Endothelial cell of umbilical vein (primary cell): ENCODE results near the gene SAP130. TPM values are rescaled to one million over a fixed set of nuclear protein-coding genes. Genes with fewer than 3 reads are reported as not detected.
A peak's percentile ranks its signal among the peaks of the same experiment; 100 is the strongest.

ENCODE experiments used
- BruUV-seq: library from RNA; stranded (reverse); fragments of 400-500 nt; replicated peaks from 2 replicates; lab custom pipeline; 2021; lab: Mats Ljungman, UMichigan
- CTCF ChIA-PET: fragments of 300-600, 350-600 bp; sonication (Branson Sonifier 250); formaldehyde crosslinking; loops from one replicate; lab custom pipeline; 2021; ENCODE audit warnings: antibody characterized with exemption, inconsistent platforms; lab: Charles Lee
- POLR2A ChIA-PET: fragments of 300-600, 350-600 bp; sonication (Branson Sonifier 250); formaldehyde crosslinking; loops from one replicate; lab custom pipeline; 2021; ENCODE audit warnings: antibody characterized with exemption, inconsistent platforms; lab: Charles Lee
- DNase-seq: peaks from one replicate; pipeline ENCODE4 v3.0.0-alpha.2; 2011; ENCODE audit warnings: low read depth, low spot score
- FAIRE-seq: peaks from 2 replicates; lab custom pipeline; 2011; peaks lifted over from hg19 to GRCh38; lab: Jason Lieb, UNC
- H2AFZ ChIP-seq: 2 replicates; pipeline ENCODE4 v1.6.0; 2012; ENCODE audit warnings: low read depth, low read length, control low read depth, inconsistent platforms
- H3K27ac ChIP-seq: 2 replicates; pipeline ENCODE4 v1.5.1; 2011; ENCODE audit warnings: low read depth, mild to moderate bottlenecking, control low read depth, low read length, moderate library complexity; ENCODE audit not compliant: insufficient read depth
- H3K27me3 ChIP-seq, 2 experiments: 2 replicates each; pipeline versions ENCODE4 v1.6.0 to v1.6.1; 2011; ENCODE audit warnings: low read length in 2 of 2, mixed read lengths in 1 of 2; ENCODE audit not compliant: control insufficient read depth in 2 of 2, insufficient read depth in 2 of 2
- H3K36me3 ChIP-seq, 2 experiments: 2 replicates in 1 of 2; 3 replicates in 1 of 2; pipeline ENCODE4 v1.5.1; 2011; ENCODE audit warnings: low read length in 2 of 2, mild to moderate bottlenecking in 1 of 2, moderate library complexity in 1 of 2; ENCODE audit not compliant: control insufficient read depth in 2 of 2, insufficient read depth in 2 of 2; ENCODE audit errors: extremely low read depth in 1 of 2
- H3K4me1 ChIP-seq: 3 replicates; pipeline ENCODE4 v1.5.1; 2011; ENCODE audit warnings: mild to moderate bottlenecking, low read length; ENCODE audit not compliant: control insufficient read depth, insufficient read depth; ENCODE audit errors: extremely low read depth
- H3K4me2 ChIP-seq: 2 replicates; pipeline ENCODE4 v1.6.1; 2011; ENCODE audit warnings: low read length, control low read depth, mixed read lengths; ENCODE audit not compliant: insufficient read depth
- H3K4me3 ChIP-seq, 3 experiments: fragments of 200-600 bp in 1 of 3; sonication (generic), shearing (Covaris generic) in 1 of 3; replicated peaks in 1 of 3; 2 replicates each; pipeline ENCODE4 v1.5.1; 2011 to 2016; ENCODE audit warnings: control low read depth in 3 of 3, low read length in 3 of 3, mild to moderate bottlenecking in 2 of 3, inconsistent platforms in 1 of 3, low read depth in 1 of 3, moderate library complexity in 1 of 3; ENCODE audit not compliant: insufficient read depth in 1 of 3
- H3K79me2 ChIP-seq: 2 replicates; pipeline ENCODE4 v1.6.0; 2012; ENCODE audit warnings: low read length, inconsistent platforms; ENCODE audit not compliant: control insufficient read depth, insufficient read depth
- H3K9ac ChIP-seq: replicated peaks from 2 replicates; pipeline ENCODE3; 2011; ENCODE audit warnings: low read length, control low read depth; ENCODE audit not compliant: insufficient read depth; ENCODE audit errors: extremely low read depth
- H3K9me1 ChIP-seq: replicated peaks from 3 replicates; pipeline ENCODE4 v1.6.0; 2011; ENCODE audit warnings: mild to moderate bottlenecking, low read length; ENCODE audit not compliant: control insufficient read depth, insufficient read depth; ENCODE audit errors: extremely low read depth
- H3K9me3 ChIP-seq: replicated peaks from 2 replicates; pipeline ENCODE4 v1.5.1; 2012; ENCODE audit warnings: low read length, inconsistent platforms; ENCODE audit not compliant: control insufficient read depth, insufficient read depth
- H4K20me1 ChIP-seq: replicated peaks from 2 replicates; pipeline ENCODE3; 2011; ENCODE audit warnings: mild to moderate bottlenecking, low read length; ENCODE audit not compliant: control insufficient read depth, insufficient read depth; ENCODE audit errors: extremely low read depth
- CTCF ChIP-seq, 2 donors: IDR thresholded peaks; 1 replicate in 1 of 2; 2 replicates in 1 of 2; pipeline ENCODE4 v1.5.1; 2011; ENCODE audit warnings: low read length in 2 of 2, mild to moderate bottlenecking in 2 of 2, moderate library complexity in 2 of 2, control low read depth in 1 of 2, inconsistent platforms in 1 of 2, low read depth in 1 of 2; ENCODE audit not compliant: insufficient read depth in 1 of 2; ENCODE audit errors: extremely low read depth in 1 of 2
- EZH2 ChIP-seq: IDR thresholded peaks from 2 replicates; pipeline ENCODE4 v1.6.1; 2012; ENCODE audit warnings: borderline replicate concordance, low read depth, mild to moderate bottlenecking, moderate library complexity, low read length, inconsistent platforms; ENCODE audit not compliant: severe bottlenecking
- FOS ChIP-seq: IDR thresholded peaks from 2 replicates; pipeline ENCODE4 v1.6.1; 2011; ENCODE audit warnings: mild to moderate bottlenecking, low read length, moderate library complexity, borderline replicate concordance; ENCODE audit not compliant: insufficient read depth
- GATA2 ChIP-seq: IDR thresholded peaks from 2 replicates; pipeline ENCODE4 v1.7.0; 2011; ENCODE audit warnings: low read depth, mild to moderate bottlenecking, moderate library complexity, mixed read lengths, low read length; ENCODE audit not compliant: insufficient read length, insufficient read depth
- JUN ChIP-seq: IDR thresholded peaks from 2 replicates; pipeline ENCODE4 v1.6.1; 2011; ENCODE audit warnings: borderline replicate concordance, low read depth; ENCODE audit not compliant: insufficient read length, insufficient read depth
- MYC ChIP-seq: IDR thresholded peaks from one replicate; pipeline ENCODE4 v1.6.1; 2011; ENCODE audit warnings: mild to moderate bottlenecking, low read depth, low read length
- POLR2A ChIP-seq: IDR thresholded peaks from 2 replicates; pipeline ENCODE4 v1.6.1; 2012; ENCODE audit warnings: low read depth, mild to moderate bottlenecking, control low read depth, low read length
- POLR2AphosphoS5 ChIP-seq: IDR thresholded peaks from 2 replicates; pipeline ENCODE4 v1.6.1; 2012; ENCODE audit warnings: low read depth, mild to moderate bottlenecking, control low read depth, low read length, moderate library complexity; ENCODE audit not compliant: insufficient read depth
- dilution Hi-C: fragments of 300-500 bp; cut with MboI; formaldehyde crosslinking; loops from one replicate; pipeline ENCODE4 v1.15.0; 2019; ENCODE audit warnings: low sequenced_read_pairs; ENCODE audit not compliant: extremely low pct_ligation_motif_present
- intact Hi-C: fragments of 100-400 bp; cut with micrococcal nuclease; formaldehyde crosslinking; loops from one replicate; pipeline ENCODE4 v1.10.0; 2022
- polyA plus RNA-seq, 4 experiments: library from polyadenylated mRNA; depleted of rRNA in 3 of 4; stranded (reverse) in 3 of 4; unstranded in 1 of 4; fragments of >200 nt; gene quantifications; 2 replicates each; pipeline versions ENCODE4 v1.2.1 to v1.2.3, GENCODE V29; 2011 to 2012; ENCODE audit warnings: missing spikeins in 1 of 4
- total RNA-seq: library from RNA; stranded (reverse); gene quantifications from 2 replicates; pipeline ENCODE4 v1.2.3, GENCODE V29; 2021
- TF ChIP-seq, protein P1 (sequence below): IDR thresholded peaks from 2 replicates; pipeline ENCODE4 v1.6.1; 2011; ENCODE audit not compliant: insufficient read depth, insufficient read length

SAP130 gene
- total and polyA plus RNA-seq, 2 donors (not counting 3 experiments of a cell fraction or from before 2014, with no cell fraction given), result 26.8 to 34.3 TPM

GRCh38 chr2:127945281-127945680 lies 82.6 kb downstream of the SAP130 start:
- CTCF ChIA-PET, result no interaction called here
- H3K27ac ChIP-seq, result no peak overlapping the region
- no peak for FAIRE-seq
- TF ChIP-seq POLR2A, result no peak
- no peak for TF ChIP-seq POLR2AphosphoS5
- TF ChIP-seq GATA2, result no peak
- TF ChIP-seq, protein P1, sequence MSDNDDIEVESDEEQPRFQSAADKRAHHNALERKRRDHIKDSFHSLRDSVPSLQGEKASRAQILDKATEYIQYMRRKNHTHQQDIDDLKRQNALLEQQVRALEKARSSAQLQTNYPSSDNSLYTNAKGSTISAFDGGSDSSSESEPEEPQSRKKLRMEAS, result no peak
- no peak for TF ChIP-seq EZH2
- no peak for TF ChIP-seq FOS
- TF ChIP-seq JUN, result no peak
- TF ChIP-seq CTCF (IDR thresholded peaks at IDR 0.05; ENCODE audit: extremely low read depth in 1 of 2, insufficient read depth in 1 of 2, low read depth in 1 of 2, low read length in 2 of 2), result no peak
- TF ChIP-seq MYC, result no peak
- no peaks in the 10 kb centered on the region for H3K9me1 ChIP-seq
- dilution Hi-C loops (no loop called here), intact Hi-C loops (no loop called here)
- no peaks in the 10 kb centered on the region for H3K79me2 ChIP-seq
- H3K9me3 ChIP-seq, result no peaks in the 10 kb centered on the region
- H3K4me3 ChIP-seq, result no peak overlapping the region
- peaks cover 20 to 30% of the 10 kb centered on the region in 2 experiments for H3K36me3 ChIP-seq
- no peaks in the 10 kb centered on the region for H3K27me3 ChIP-seq
- peak; percentile 11 for DNase-seq
- no peak overlapping the region for H3K4me2 ChIP-seq
- H3K9ac ChIP-seq, result no peak overlapping the region
- H2AFZ ChIP-seq, result no peak overlapping the region
- no TSS peak for BruUV-seq
- POLR2A ChIA-PET, result no interaction called here
- H3K4me1 ChIP-seq, result no peaks in the 10 kb centered on the region
- H4K20me1 ChIP-seq, result no peaks in the 10 kb centered on the region
